ENCODE results near the gene TBC1D13. TPM values are rescaled to one million over a fixed set of nuclear protein-coding genes. Genes with fewer than 3 reads are reported as not detected.

Gene TBC1D13
- total RNA-seq, 2 experiments from 2014 or later: 25.4 to 28.7 TPM

DNA sequence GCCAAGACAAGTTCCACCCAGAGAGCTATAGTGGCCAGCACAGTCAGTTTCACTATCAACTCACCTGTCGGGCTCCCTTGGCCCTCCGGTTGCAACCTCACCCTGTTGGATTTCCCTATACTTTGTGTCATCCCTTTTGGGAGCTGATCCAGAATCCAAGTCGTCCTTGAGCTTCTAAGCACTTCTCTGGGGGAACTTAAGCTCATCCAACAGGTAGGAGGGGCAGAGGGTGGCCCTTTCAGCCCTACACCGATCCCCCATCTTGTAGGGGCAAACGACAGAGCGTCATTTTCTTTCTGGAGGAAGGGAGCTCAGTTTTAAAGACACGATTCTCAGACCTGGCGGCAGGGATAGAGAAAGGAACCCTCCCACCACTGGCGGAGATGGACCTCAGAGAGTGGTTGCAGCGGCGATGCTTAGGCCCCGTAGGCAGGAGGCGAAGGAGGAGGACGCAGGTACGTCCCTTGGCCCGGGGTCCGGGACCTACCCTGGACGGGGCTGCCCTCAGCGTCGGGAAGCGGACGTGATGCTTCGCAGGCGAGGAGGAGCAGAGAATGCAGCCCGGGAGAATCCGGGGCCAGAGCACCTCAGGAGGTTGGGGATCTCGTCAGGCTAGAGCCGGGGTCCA, 15.8 kb upstream of the TBC1D13 start:
- DNase-seq: peak in 6 of 14 experiments; percentile 5 to 35 (median 16)
- Histone ChIP-seq H3K4me1 (ENCODE audit: insufficient read depth, low read length) (peaks cover 25% of the 10 kb centered on the region), H3K27me3 (ENCODE audit: control insufficient read depth in 1 of 2, insufficient read depth in 2 of 2, low read length in 2 of 2) (no peaks in the 10 kb centered on the region), H3K9me3 (ENCODE audit: control insufficient read depth in 1 of 2, insufficient read depth in 1 of 2, low read length in 2 of 2) (peaks cover 0 to under 1% of the 10 kb centered on the region in 2 experiments), H3K27ac (ENCODE audit: low read depth in 1 of 2, low read length in 2 of 2) (peak overlapping the region; percentile 82 to 83), H3K4me3 (ENCODE audit: low read length) (peak overlapping the region; percentile 95), H3K36me3 (ENCODE audit: insufficient read depth, low read length) (peaks cover 12% of the 10 kb centered on the region)
- ChIA-PET POLR2A (interaction anchor here (0.5 to 3.6 kb wide), 13 partner anchors 15 to 610 kb away, joined by 3 to 49 read pairs (median 5); partner anchors contain the start of genes DYNC2I2, ENDOG, SET and SPOUT1), CTCF (interaction anchor here (1.5 kb wide), 1 partner anchor 47 kb away, joined by 5 read pairs; the partner anchor contains the start of gene ENDOG)
- peak overlapping the region; percentile 98 for H3K27ac Mint-ChIP-seq
- peaks cover 20% of the 10 kb centered on the region for H3K36me3 Mint-ChIP-seq (ENCODE audit: low read depth)
- H3K4me1 Mint-ChIP-seq (ENCODE audit: low read depth): peaks cover 42% of the 10 kb centered on the region
- TF ChIP-seq, protein P1, sequence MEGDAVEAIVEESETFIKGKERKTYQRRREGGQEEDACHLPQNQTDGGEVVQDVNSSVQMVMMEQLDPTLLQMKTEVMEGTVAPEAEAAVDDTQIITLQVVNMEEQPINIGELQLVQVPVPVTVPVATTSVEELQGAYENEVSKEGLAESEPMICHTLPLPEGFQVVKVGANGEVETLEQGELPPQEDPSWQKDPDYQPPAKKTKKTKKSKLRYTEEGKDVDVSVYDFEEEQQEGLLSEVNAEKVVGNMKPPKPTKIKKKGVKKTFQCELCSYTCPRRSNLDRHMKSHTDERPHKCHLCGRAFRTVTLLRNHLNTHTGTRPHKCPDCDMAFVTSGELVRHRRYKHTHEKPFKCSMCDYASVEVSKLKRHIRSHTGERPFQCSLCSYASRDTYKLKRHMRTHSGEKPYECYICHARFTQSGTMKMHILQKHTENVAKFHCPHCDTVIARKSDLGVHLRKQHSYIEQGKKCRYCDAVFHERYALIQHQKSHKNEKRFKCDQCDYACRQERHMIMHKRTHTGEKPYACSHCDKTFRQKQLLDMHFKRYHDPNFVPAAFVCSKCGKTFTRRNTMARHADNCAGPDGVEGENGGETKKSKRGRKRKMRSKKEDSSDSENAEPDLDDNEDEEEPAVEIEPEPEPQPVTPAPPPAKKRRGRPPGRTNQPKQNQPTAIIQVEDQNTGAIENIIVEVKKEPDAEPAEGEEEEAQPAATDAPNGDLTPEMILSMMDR (IDR thresholded peaks at IDR 0.05): no peak
- ATAC-seq (ENCODE audit: poor library complexity): peak; percentile 44
- intact Hi-C loops (cut with DNase I, micrococcal nuclease): loop anchor here (1.0 to 10.0 kb wide), 8 partner anchors 16 to 399 kb away; partner anchors contain the start of genes TBC1D13 (in 2 of the 2), ZDHHC12 (in 2 of the 2), DYNC2I2 (in 1 of the 2) and KYAT1 (in 1 of the 2)
- H3K4me3 Mint-ChIP-seq: peak overlapping the region; percentile 98
- H3K9me3 Mint-ChIP-seq: no peaks in the 10 kb centered on the region
- H3K27me3 Mint-ChIP-seq: no peaks in the 10 kb centered on the region

DNA sequence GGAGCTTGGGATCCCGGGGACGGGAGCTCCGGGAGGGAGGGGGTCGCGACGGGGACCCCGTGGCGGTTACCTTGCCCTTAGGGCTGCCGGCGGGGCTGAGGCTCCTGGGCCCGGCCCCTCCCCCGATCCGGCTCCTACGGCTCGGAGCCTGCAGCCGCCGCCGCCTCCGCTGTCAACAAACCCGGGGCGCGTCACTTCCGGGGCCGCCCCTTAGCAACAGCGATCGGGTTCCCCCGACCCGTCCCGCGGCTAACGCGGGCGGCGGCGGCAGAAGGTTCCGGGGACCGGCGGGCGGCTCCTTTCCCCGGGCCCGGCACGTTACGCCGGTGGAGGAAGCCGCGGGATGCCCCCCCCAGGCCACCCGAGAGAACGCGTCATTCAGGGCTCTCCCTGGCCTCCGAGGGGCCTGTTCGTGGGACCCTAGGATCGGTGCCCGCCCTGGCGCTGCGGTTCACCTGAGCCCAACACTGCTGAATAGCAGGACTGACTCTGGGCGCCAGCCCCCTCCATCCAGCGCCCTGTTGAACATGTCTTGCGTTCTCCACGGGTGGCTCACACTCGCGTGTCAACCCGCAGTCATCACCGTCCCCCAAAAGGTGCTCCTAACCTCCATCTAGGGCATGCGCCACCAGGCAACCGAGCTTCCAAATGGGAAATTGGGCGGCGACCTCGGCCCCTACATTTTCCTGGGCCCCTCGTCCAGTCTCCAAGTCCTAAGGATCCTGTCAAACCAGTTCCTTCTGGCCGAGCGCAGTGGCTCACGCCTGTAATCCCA, 15.1 kb upstream of the TBC1D13 start, which contains the start of gene ZER1:
ZER1 (minus strand) TSS at position 183 of the 775 bp plus-strand sequence. CDS start 16,362 bp downstream, outside the sequence.
- Mint-ChIP-seq H3K4me3 (peak within 1 kb of the TSS; percentile 98), H3K9me3 (no peaks in the 10 kb centered on the region), H3K27ac (peak within 1 kb of the TSS; percentile 98), H3K36me3 (ENCODE audit: low read depth) (peaks cover 17% of the 10 kb centered on the region), H3K27me3 (no peaks in the 10 kb centered on the region), H3K4me1 (ENCODE audit: low read depth) (peaks cover 39% of the 10 kb centered on the region)
- Histone ChIP-seq H3K9me3 (ENCODE audit: control insufficient read depth in 1 of 2, insufficient read depth in 1 of 2, low read length in 2 of 2) (peaks cover 0 to 6% of the 10 kb centered on the region in 2 experiments), H3K4me1 (ENCODE audit: insufficient read depth, low read length) (peaks cover 25% of the 10 kb centered on the region), H3K4me3 (ENCODE audit: low read length) (peak within 1 kb of the TSS; percentile 95), H3K36me3 (ENCODE audit: insufficient read depth, low read length) (peaks cover 12% of the 10 kb centered on the region), H3K27me3 (ENCODE audit: control insufficient read depth in 1 of 2, insufficient read depth in 2 of 2, low read length in 2 of 2) (no peaks in the 10 kb centered on the region), H3K27ac (ENCODE audit: low read depth in 1 of 2, low read length in 2 of 2) (peak within 1 kb of the TSS; percentile 82 to 83)
- ATAC-seq (ENCODE audit: poor library complexity): peak; percentile 85
- ChIA-PET CTCF (interaction anchor here (1.5 kb wide), 1 partner anchor 46 kb away, joined by 5 read pairs; the partner anchor contains the start of gene ENDOG), POLR2A (interaction anchor here (0.5 to 3.6 kb wide), 17 partner anchors 10 to 611 kb away, joined by 3 to 49 read pairs (median 4); partner anchors contain the start of genes DYNC2I2, ENDOG, SET and SPOUT1)
- TF ChIP-seq, protein P1 (IDR thresholded peaks at IDR 0.05): no peak
- DNase-seq: peak; percentile 88 to 97 (median 94)
- intact Hi-C loops (cut with DNase I, micrococcal nuclease): loop anchor here (1.0 to 10.0 kb wide), 8 partner anchors 15 to 400 kb away; partner anchors contain the start of genes TBC1D13 (in 2 of the 2), ZDHHC12 (in 2 of the 2), DYNC2I2 (in 1 of the 2) and KYAT1 (in 1 of the 2)

DNA sequence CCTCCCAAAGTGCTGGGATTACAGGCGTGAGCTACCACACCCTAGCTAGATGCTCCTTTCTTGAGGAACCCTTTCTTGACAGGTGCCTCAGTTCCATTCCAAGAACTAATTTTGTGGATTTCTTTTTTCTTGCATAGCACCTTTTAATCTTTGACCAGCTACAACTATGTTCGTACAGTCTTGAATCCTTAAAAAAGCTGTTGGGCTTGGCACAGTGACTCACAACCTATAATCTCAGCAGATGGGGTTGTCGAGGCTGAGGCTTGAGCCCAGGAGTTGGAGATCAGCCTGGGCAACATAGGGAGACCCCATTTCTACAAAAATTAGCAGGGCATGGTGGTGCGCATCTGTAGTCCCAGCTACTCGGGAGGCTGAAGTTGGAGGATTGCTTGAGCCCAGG, 14.0 kb upstream of the TBC1D13 start:
- intact Hi-C loops (cut with DNase I, micrococcal nuclease): loop anchor here (5.0 to 10.0 kb wide), 5 partner anchors 48 to 401 kb away; partner anchors contain the start of genes DYNC2I2 (in 1 of the 2), KYAT1 (in 1 of the 2), LRRC8A (in 1 of the 2) and PKN3 (in 1 of the 2)
- no peak overlapping the region for H3K4me3 ChIP-seq (ENCODE audit: low read length)
- H3K4me1 Mint-ChIP-seq (ENCODE audit: low read depth): peaks cover 30% of the 10 kb centered on the region
- ATAC-seq (ENCODE audit: poor library complexity) (no peak), DNase-seq (no peak)
- ChIA-PET POLR2A (interaction anchor here (0.8 to 3.6 kb wide), 4 partner anchors 9 to 84 kb away, joined by 3 to 49 read pairs (median 14); partner anchors contain the start of genes SET, SPOUT1 and TBC1D13), CTCF (interaction anchor here (0.6 to 1.3 kb wide), 2 partner anchors 45 to 179 kb away, joined by 3 to 8 read pairs; partner anchors contain the start of gene ENDOG)
- TF ChIP-seq, protein P1 (IDR thresholded peaks at IDR 0.05): no peak
- H3K27me3 Mint-ChIP-seq: no peaks in the 10 kb centered on the region
- H3K9me3 ChIP-seq (ENCODE audit: control insufficient read depth in 1 of 2, insufficient read depth in 1 of 2, low read length in 2 of 2): peaks cover 0 to 6% of the 10 kb centered on the region in 2 experiments
- H3K4me1 ChIP-seq (ENCODE audit: insufficient read depth, low read length): peaks cover 25% of the 10 kb centered on the region
- no peak overlapping the region for H3K27ac ChIP-seq (ENCODE audit: low read depth in 1 of 2, low read length in 2 of 2)
- H3K9me3 Mint-ChIP-seq: no peaks in the 10 kb centered on the region
- H3K27me3 ChIP-seq (ENCODE audit: control insufficient read depth in 1 of 2, insufficient read depth in 2 of 2, low read length in 2 of 2): no peaks in the 10 kb centered on the region
- peaks cover 7% of the 10 kb centered on the region for H3K36me3 Mint-ChIP-seq (ENCODE audit: low read depth)
- H3K36me3 ChIP-seq (ENCODE audit: insufficient read depth, low read length): peaks cover 5% of the 10 kb centered on the region
- peak overlapping the region; percentile 98 for H3K27ac Mint-ChIP-seq
- peak overlapping the region; percentile 60 for H3K4me3 Mint-ChIP-seq

All from CD4-positive, alpha-beta T cell (primary cell).